ENCODE results near the gene ADAR.

DNA sequence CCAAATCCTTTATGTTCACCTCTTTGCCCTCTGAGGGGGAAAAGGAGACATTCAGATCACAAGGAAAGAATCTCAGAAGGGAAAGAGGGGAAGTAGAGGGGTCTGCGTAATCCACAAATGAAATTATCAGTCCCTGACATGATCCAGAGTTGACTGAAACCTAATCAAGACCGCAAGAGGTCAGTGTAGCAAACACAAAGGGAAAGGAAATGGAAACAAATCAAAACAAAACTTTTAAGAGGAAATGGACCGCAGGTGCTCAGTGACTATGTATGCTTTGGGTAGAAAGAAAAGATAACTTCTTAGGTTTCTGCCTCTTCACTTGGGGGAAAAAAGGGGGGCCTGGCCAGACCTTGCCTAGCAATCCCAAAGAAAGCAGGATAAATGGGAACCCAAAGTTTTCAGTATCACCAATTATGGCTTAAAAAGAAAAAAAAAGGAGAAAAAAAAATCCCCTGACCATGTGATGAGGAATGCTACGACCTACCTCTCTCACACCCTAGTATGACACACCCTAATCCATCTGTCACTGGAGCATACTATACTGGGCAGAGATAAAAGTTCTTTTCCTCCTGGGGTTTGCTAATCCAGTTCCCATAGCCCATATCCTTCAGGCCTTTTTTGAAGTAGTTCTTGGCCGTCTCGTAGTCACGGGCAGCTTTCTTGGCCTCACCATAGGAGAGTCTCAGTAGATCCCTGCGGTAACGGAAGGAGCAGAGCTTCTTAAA, 23.6 kb downstream of the ADAR start:
- no peak for TF ChIP-seq POLR2AphosphoS5 (IDR thresholded peaks at IDR 0.05)
- TF ChIP-seq, protein P1, sequence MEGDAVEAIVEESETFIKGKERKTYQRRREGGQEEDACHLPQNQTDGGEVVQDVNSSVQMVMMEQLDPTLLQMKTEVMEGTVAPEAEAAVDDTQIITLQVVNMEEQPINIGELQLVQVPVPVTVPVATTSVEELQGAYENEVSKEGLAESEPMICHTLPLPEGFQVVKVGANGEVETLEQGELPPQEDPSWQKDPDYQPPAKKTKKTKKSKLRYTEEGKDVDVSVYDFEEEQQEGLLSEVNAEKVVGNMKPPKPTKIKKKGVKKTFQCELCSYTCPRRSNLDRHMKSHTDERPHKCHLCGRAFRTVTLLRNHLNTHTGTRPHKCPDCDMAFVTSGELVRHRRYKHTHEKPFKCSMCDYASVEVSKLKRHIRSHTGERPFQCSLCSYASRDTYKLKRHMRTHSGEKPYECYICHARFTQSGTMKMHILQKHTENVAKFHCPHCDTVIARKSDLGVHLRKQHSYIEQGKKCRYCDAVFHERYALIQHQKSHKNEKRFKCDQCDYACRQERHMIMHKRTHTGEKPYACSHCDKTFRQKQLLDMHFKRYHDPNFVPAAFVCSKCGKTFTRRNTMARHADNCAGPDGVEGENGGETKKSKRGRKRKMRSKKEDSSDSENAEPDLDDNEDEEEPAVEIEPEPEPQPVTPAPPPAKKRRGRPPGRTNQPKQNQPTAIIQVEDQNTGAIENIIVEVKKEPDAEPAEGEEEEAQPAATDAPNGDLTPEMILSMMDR (IDR thresholded peaks at IDR 0.05) = no peak
